ENCODE data around the gene STEEP1.

Gene STEEP1

GRCh38 chrX:119583431-119584059, 18.3 kb upstream of the STEEP1 start:
- Histone ChIP-seq H3K4me1 (ENCODE audit: insufficient read depth, poor library complexity, severe bottlenecking) (no peaks in the 10 kb centered on the region), H3K27me3 (ENCODE audit: insufficient read depth, poor library complexity, severe bottlenecking) (no peaks in the 10 kb centered on the region), H3K36me3 (ENCODE audit: low read depth) (peaks cover 3% of the 10 kb centered on the region), H3K27ac (ENCODE audit: poor library complexity, severe bottlenecking) (no peak overlapping the region), H3K9me3 (ENCODE audit: severe bottlenecking) (no peaks in the 10 kb centered on the region), H3K4me3 (ENCODE audit: severe bottlenecking) (no peak overlapping the region)
- DNase-seq (ENCODE audit: low spot score) (no peak), ATAC-seq (ENCODE audit: low read depth) (no peak)
- TF ChIP-seq CTCF (IDR thresholded peaks at IDR 0.05; ENCODE audit: poor library complexity, severe bottlenecking), result no peak

- ATAC-seq (ENCODE audit: low read depth) (no peak), DNase-seq (ENCODE audit: low spot score) (no peak)
- no peak for TF ChIP-seq CTCF (IDR thresholded peaks at IDR 0.05; ENCODE audit: poor library complexity, severe bottlenecking)
- H3K27ac ChIP-seq (ENCODE audit: poor library complexity, severe bottlenecking), result no peak overlapping the region
- H3K4me3 ChIP-seq (ENCODE audit: severe bottlenecking), result no peak overlapping the region
- no peaks in the 10 kb centered on the region; the same call in 1 of the 2 replicates for H3K36me3 ChIP-seq (ENCODE audit: low read depth)
- no peaks in the 10 kb centered on the region for H3K27me3 ChIP-seq (ENCODE audit: insufficient read depth, poor library complexity, severe bottlenecking)
- no peaks in the 10 kb centered on the region for H3K4me1 ChIP-seq (ENCODE audit: insufficient read depth, poor library complexity, severe bottlenecking)
- no peaks in the 10 kb centered on the region for H3K9me3 ChIP-seq (ENCODE audit: severe bottlenecking)
Measured at GRCh38 chrX:119579414-119579813, 14.2 kb upstream of the STEEP1 start.

GRCh38 chrX:119574394-119575266, 9.4 kb upstream of the STEEP1 start, which contains the start of gene UBE2A:
Gene UBE2A (plus strand): TSS chrX:119574563. CDS start chrX:119574712, 149 bp downstream.
- peak; percentile 88 for ATAC-seq (ENCODE audit: low read depth)

GRCh38 chrX:119573840-119574393, 8.7 kb upstream of the STEEP1 start:
- Histone ChIP-seq H3K9me3 (ENCODE audit: severe bottlenecking) (no peaks in the 10 kb centered on the region), H3K4me1 (ENCODE audit: insufficient read depth, poor library complexity, severe bottlenecking) (no peaks in the 10 kb centered on the region), H3K27ac (ENCODE audit: poor library complexity, severe bottlenecking) (peak overlapping the region; percentile 57), H3K36me3 (ENCODE audit: low read depth) (no peaks in the 10 kb centered on the region), H3K27me3 (ENCODE audit: insufficient read depth, poor library complexity, severe bottlenecking) (no peaks in the 10 kb centered on the region), H3K4me3 (ENCODE audit: severe bottlenecking) (peak overlapping the region; percentile 82)
- ATAC-seq (ENCODE audit: low read depth), result peak; percentile 34; the same call in 1 of the 3 replicates
- no peak for TF ChIP-seq CTCF (IDR thresholded peaks at IDR 0.05; ENCODE audit: poor library complexity, severe bottlenecking)
- no peak for DNase-seq (ENCODE audit: low spot score)

More at GRCh38 chrX:119574394-119575266, 9.4 kb upstream of the STEEP1 start, which contains the start of gene UBE2A:
- Histone ChIP-seq H3K4me1 (ENCODE audit: insufficient read depth, poor library complexity, severe bottlenecking) (no peaks in the 10 kb centered on the region), H3K27me3 (ENCODE audit: insufficient read depth, poor library complexity, severe bottlenecking) (no peaks in the 10 kb centered on the region), H3K27ac (ENCODE audit: poor library complexity, severe bottlenecking) (peak within 1 kb of the TSS; percentile 57), H3K4me3 (ENCODE audit: severe bottlenecking) (peak within 1 kb of the TSS; percentile 82), H3K9me3 (ENCODE audit: severe bottlenecking) (no peaks in the 10 kb centered on the region), H3K36me3 (ENCODE audit: low read depth) (no peaks in the 10 kb centered on the region)
- peak; percentile 32 for TF ChIP-seq CTCF (IDR thresholded peaks at IDR 0.05; ENCODE audit: poor library complexity, severe bottlenecking)
- DNase-seq (ENCODE audit: low spot score), result peak; percentile 85
